H9 (cell line): ENCODE results near the gene IGF2R. TPM values are rescaled to one million over a fixed set of nuclear protein-coding genes. Genes with fewer than 3 reads are reported as not detected.

Experiments
- DNase-seq: peaks from one replicate; pipeline ENCODE4 v3.0.0-alpha.2; 2017
- H2AFZ ChIP-seq: one replicate; pipeline ENCODE4 v1.6.1; 2013; ENCODE audit warnings: mild to moderate bottlenecking, low read length, control low read depth, moderate library complexity
- H2AK5ac ChIP-seq: 2 replicates; pipeline ENCODE4 v1.6.1; 2013; ENCODE audit warnings: low read length, control low read depth, mixed read lengths; ENCODE audit not compliant: insufficient read length
- H2BK120ac ChIP-seq: one replicate; pipeline ENCODE4 v1.6.1; 2013; ENCODE audit warnings: low read depth, mild to moderate bottlenecking, low read length, control low read depth, inconsistent platforms; ENCODE audit not compliant: poor library complexity, severe bottlenecking
- H2BK12ac ChIP-seq: 2 replicates; pipeline ENCODE4 v1.6.1; 2013; ENCODE audit warnings: low read length, control low read depth, mixed read lengths, low read depth; ENCODE audit not compliant: insufficient read length
- H2BK15ac ChIP-seq: 2 replicates; pipeline ENCODE4 v1.6.1; 2013; ENCODE audit warnings: low read depth, low read length, control low read depth
- H2BK20ac ChIP-seq: one replicate; pipeline ENCODE4 v1.6.1; 2013; ENCODE audit warnings: low read depth, mild to moderate bottlenecking, low read length, control low read depth, inconsistent platforms; ENCODE audit not compliant: poor library complexity, severe bottlenecking
- H2BK5ac ChIP-seq: 2 replicates; pipeline ENCODE4 v1.6.1; 2013; ENCODE audit warnings: low read length, control low read depth, mixed read lengths; ENCODE audit not compliant: insufficient read length
- H3K14ac ChIP-seq: 2 replicates; pipeline ENCODE4 v1.6.1; 2013; ENCODE audit warnings: low read length, control low read depth; ENCODE audit not compliant: insufficient read depth
- H3K18ac ChIP-seq: 2 replicates; pipeline ENCODE4 v1.6.1; 2013; ENCODE audit warnings: low read depth, mild to moderate bottlenecking, mixed read lengths, low read length, control low read depth; ENCODE audit not compliant: insufficient read length
- H3K23ac ChIP-seq: 2 replicates; pipeline ENCODE4 v1.6.1; 2013; ENCODE audit warnings: low read length, control low read depth, mixed read lengths, low read depth; ENCODE audit not compliant: insufficient read length
- H3K23me2 ChIP-seq: 2 replicates; pipeline ENCODE4 v1.6.1; 2013; ENCODE audit warnings: low read depth, mild to moderate bottlenecking, mixed read lengths, low read length, control low read depth; ENCODE audit not compliant: insufficient read length, poor library complexity, severe bottlenecking
- H3K27ac ChIP-seq: 2 replicates; pipeline ENCODE4 v1.5.1; 2013; ENCODE audit warnings: low read length, control low read depth, mixed read lengths, low read depth; ENCODE audit not compliant: insufficient read length
- H3K27me3 ChIP-seq: 2 replicates; pipeline ENCODE4 v1.6.1; 2013; ENCODE audit warnings: low read length, control low read depth, inconsistent platforms; ENCODE audit not compliant: insufficient read depth
- H3K4ac ChIP-seq: 2 replicates; pipeline ENCODE4 v1.6.1; 2013; ENCODE audit warnings: low read depth, mild to moderate bottlenecking, control low read depth, inconsistent platforms, low read length, moderate library complexity
- H3K4me1 ChIP-seq: 2 replicates; pipeline ENCODE4 v1.6.1; 2013; ENCODE audit warnings: low read length, control low read depth, inconsistent platforms; ENCODE audit not compliant: insufficient read depth
- H3K4me2 ChIP-seq: 2 replicates; pipeline ENCODE4 v1.6.1; 2013; ENCODE audit warnings: low read length, control low read depth, mixed read lengths; ENCODE audit not compliant: insufficient read length, insufficient read depth
- H3K56ac ChIP-seq: 2 replicates; pipeline ENCODE4 v1.6.1; 2013; ENCODE audit warnings: low read depth, mild to moderate bottlenecking, mixed read lengths, low read length, control low read depth; ENCODE audit not compliant: insufficient read length
- H3K79me1 ChIP-seq: 2 replicates; pipeline ENCODE4 v1.6.1; 2013; ENCODE audit warnings: low read depth, mild to moderate bottlenecking, moderate library complexity, low read length, control low read depth, inconsistent platforms; ENCODE audit not compliant: insufficient read depth, poor library complexity, severe bottlenecking
- H3K79me2 ChIP-seq: 2 replicates; pipeline ENCODE4 v1.6.1; 2013; ENCODE audit warnings: low read length, control low read depth, inconsistent platforms; ENCODE audit not compliant: insufficient read depth
- H3K9ac ChIP-seq: 2 replicates; pipeline ENCODE4 v1.6.1; 2013; ENCODE audit warnings: low read length, control low read depth, mixed read lengths; ENCODE audit not compliant: insufficient read length; ENCODE audit errors: extremely low read depth
- H3K9me3 ChIP-seq: one replicate; pipeline ENCODE4 v1.6.1; 2013; ENCODE audit warnings: low read depth, low read length, inconsistent platforms; ENCODE audit not compliant: control insufficient read depth
- H3T11ph ChIP-seq: one replicate; pipeline ENCODE4 v1.6.1; 2013; ENCODE audit warnings: mild to moderate bottlenecking, low read length, control low read depth, inconsistent platforms
- H4K20me1 ChIP-seq: one replicate; pipeline ENCODE4 v1.6.1; 2013; ENCODE audit not compliant: control insufficient read depth, insufficient read length, insufficient read depth
- H4K5ac ChIP-seq: 2 replicates; pipeline ENCODE4 v1.6.1; 2013; ENCODE audit warnings: low read depth, mild to moderate bottlenecking, mixed read lengths, low read length, control low read depth; ENCODE audit not compliant: insufficient read length
- H4K8ac ChIP-seq: replicated peaks from 2 replicates; pipeline ENCODE4 v1.6.1; 2013; ENCODE audit warnings: low read length, control low read depth, mixed read lengths, low read depth; ENCODE audit not compliant: insufficient read length
- H4K91ac ChIP-seq: 2 replicates; pipeline ENCODE4 v1.6.1; 2013; ENCODE audit warnings: low read depth, mild to moderate bottlenecking, moderate library complexity, mixed read lengths, low read length, control low read depth; ENCODE audit not compliant: insufficient read length
- H3K27ac Mint-ChIP-seq, 3 experiments: 2 replicates in 2 of 3; 3 replicates in 1 of 3; pipeline ENCODE4 v1.8.0; 2020 to 2021; ENCODE audit warnings: mixed read lengths in 3 of 3, mild to moderate bottlenecking in 1 of 3, moderate library complexity in 1 of 3
- H3K27me3 Mint-ChIP-seq: 2 replicates; pipeline ENCODE4 v1.8.0; 2021; ENCODE audit warnings: low read depth, mild to moderate bottlenecking, moderate library complexity, mixed read lengths
- H3K36me3 Mint-ChIP-seq, 3 experiments: 2 replicates in 2 of 3; 3 replicates in 1 of 3; pipeline ENCODE4 v1.8.0; 2020 to 2021; ENCODE audit warnings: low read depth in 3 of 3, mixed read lengths in 3 of 3; ENCODE audit not compliant: insufficient read depth in 1 of 3
- H3K4me1 Mint-ChIP-seq, 2 experiments: 2 replicates each; pipeline ENCODE4 v1.8.0; 2020; ENCODE audit warnings: mixed read lengths in 2 of 2
- H3K4me3 Mint-ChIP-seq, 2 experiments: 2 replicates in 1 of 2; 3 replicates in 1 of 2; pipeline ENCODE4 v1.8.0; 2020 to 2021; ENCODE audit warnings: mild to moderate bottlenecking in 2 of 2, mixed read lengths in 2 of 2, moderate library complexity in 1 of 2
- H3K9me3 Mint-ChIP-seq, 2 experiments: 2 replicates in 1 of 2; 3 replicates in 1 of 2; pipeline ENCODE4 v1.8.0; 2020; ENCODE audit warnings: mild to moderate bottlenecking in 2 of 2, mixed read lengths in 2 of 2, moderate library complexity in 1 of 2
- WGBS: extraction: QIAGEN DNeasy Blood & Tissue Kit; methylation state at CpG from one replicate; pipeline ENCODE4 v1.1.7; 2013; ENCODE audit warnings: missing lambda C conversion rate, low lambda C conversion rate, mixed read lengths; ENCODE audit not compliant: insufficient read length; ENCODE audit errors: extremely low coverage; 5-methylcytosine and 5-hydroxymethylcytosine counted together
- total RNA-seq: library from RNA; stranded (reverse); gene quantifications from 2 replicates; pipeline ENCODE4 v1.2.1, GENCODE V29; 2021
- TF ChIP-seq, protein P1 (sequence below): fragments of 200-600 bp; sonication (generic); conservative IDR thresholded peaks from 3 replicates; pipeline ENCODE4 v1.8.0; 2021; ENCODE audit warnings: antibody characterized with exemption, mild to moderate bottlenecking

Gene IGF2R
- total RNA-seq, 1 experiment from 2014 or later: 66.7 TPM

DNA sequence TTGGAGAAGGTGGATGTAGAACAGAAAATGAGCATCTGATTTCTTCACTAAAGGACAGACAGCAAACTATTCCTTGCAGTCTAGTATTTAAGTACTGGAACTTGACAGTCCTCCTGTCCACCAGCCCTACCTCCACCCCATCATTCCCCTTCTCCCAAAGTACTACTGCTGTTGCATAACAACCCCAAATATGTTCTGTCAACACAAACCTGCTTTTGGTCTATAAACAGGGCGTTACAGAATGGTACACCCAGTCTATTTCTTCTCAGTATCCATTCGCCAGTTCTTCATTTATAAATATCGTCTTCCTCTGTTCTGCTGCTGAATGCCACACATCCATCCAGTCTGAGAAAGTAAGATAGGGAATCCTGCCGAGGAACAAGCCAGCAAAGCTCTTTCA lies 125.1 kb downstream of the IGF2R start:
- Histone ChIP-seq H3K79me1 (no peaks in the 10 kb centered on the region), H3K18ac (no peak overlapping the region), H3K56ac (no peak overlapping the region), H2BK15ac (no peak overlapping the region), H3K4me2 (no peak overlapping the region), H3K23me2 (no peaks in the 10 kb centered on the region), H2AK5ac (no peak overlapping the region), H3K9me3 (no peaks in the 10 kb centered on the region), H4K20me1 (no peaks in the 10 kb centered on the region), H4K5ac (no peak overlapping the region), H3K9ac (no peak overlapping the region), H4K8ac (no peak overlapping the region), H2BK20ac (no peak overlapping the region), H3T11ph (no peak overlapping the region), H2BK12ac (no peak overlapping the region), H2BK120ac (no peak overlapping the region), H3K27ac (no peak overlapping the region), H3K14ac (no peak overlapping the region), H3K79me2 (no peaks in the 10 kb centered on the region), H2AFZ (no peak overlapping the region), H4K91ac (no peak overlapping the region), H3K4me1 (no peaks in the 10 kb centered on the region), H3K27me3 (no peaks in the 10 kb centered on the region), H3K23ac (no peak overlapping the region), H3K4ac (no peak overlapping the region), H2BK5ac (no peak overlapping the region)
- Mint-ChIP-seq H3K9me3 (no peaks in the 10 kb centered on the region), H3K36me3 (peaks cover 60 to 85% (median 77%) of the 10 kb centered on the region in 3 experiments; a peak in 6 of 7 replicates), H3K27me3 (no peaks in the 10 kb centered on the region), H3K27ac (no peak overlapping the region), H3K4me1 (no peaks in the 10 kb centered on the region), H3K4me3 (no peak overlapping the region)
- TF ChIP-seq, protein P1, sequence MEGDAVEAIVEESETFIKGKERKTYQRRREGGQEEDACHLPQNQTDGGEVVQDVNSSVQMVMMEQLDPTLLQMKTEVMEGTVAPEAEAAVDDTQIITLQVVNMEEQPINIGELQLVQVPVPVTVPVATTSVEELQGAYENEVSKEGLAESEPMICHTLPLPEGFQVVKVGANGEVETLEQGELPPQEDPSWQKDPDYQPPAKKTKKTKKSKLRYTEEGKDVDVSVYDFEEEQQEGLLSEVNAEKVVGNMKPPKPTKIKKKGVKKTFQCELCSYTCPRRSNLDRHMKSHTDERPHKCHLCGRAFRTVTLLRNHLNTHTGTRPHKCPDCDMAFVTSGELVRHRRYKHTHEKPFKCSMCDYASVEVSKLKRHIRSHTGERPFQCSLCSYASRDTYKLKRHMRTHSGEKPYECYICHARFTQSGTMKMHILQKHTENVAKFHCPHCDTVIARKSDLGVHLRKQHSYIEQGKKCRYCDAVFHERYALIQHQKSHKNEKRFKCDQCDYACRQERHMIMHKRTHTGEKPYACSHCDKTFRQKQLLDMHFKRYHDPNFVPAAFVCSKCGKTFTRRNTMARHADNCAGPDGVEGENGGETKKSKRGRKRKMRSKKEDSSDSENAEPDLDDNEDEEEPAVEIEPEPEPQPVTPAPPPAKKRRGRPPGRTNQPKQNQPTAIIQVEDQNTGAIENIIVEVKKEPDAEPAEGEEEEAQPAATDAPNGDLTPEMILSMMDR: no peak
- no CpG with 5 or more reads among the region's 4 CpGs for WGBS
- no peak for DNase-seq
